Loucy (cell line): ENCODE measurements around the gene CASP1.

Experiments used
- H2AFZ ChIP-seq: fragments of 200-600 bp; sonication (generic); 2 replicates; pipeline ENCODE4 v1.6.0; 2016; ENCODE audit warnings: antibody characterized with exemption, mild to moderate bottlenecking, low read length, moderate library complexity
- H3F3A ChIP-seq: fragments of 200-600 bp; 2 replicates; pipeline ENCODE4 v1.6.0; 2016; ENCODE audit warnings: antibody characterized with exemption, low read depth, mild to moderate bottlenecking
- H3K27me3 ChIP-seq: fragments of 200-600 bp; sonication (generic); 2 replicates; pipeline ENCODE4 v1.6.1; 2014; ENCODE audit warnings: low read length, mild to moderate bottlenecking; ENCODE audit not compliant: insufficient read depth, poor library complexity, severe bottlenecking
- H3K36me3 ChIP-seq: fragments of 200-600 bp; sonication (generic); 2 replicates; pipeline ENCODE4 v1.6.1; 2016; ENCODE audit warnings: low read length; ENCODE audit not compliant: insufficient read depth
- H3K4me1 ChIP-seq: fragments of 200-600 bp; sonication (generic); 2 replicates; pipeline ENCODE4 v1.5.1; 2014; ENCODE audit warnings: low read length, mild to moderate bottlenecking; ENCODE audit not compliant: insufficient read depth, poor library complexity, severe bottlenecking
- H3K4me2 ChIP-seq: fragments of 200-600 bp; sonication (generic); 2 replicates; pipeline ENCODE4 v1.6.0; 2014; ENCODE audit warnings: antibody characterized with exemption, low read length, low read depth, mild to moderate bottlenecking; ENCODE audit not compliant: poor library complexity, severe bottlenecking
- H3K4me3 ChIP-seq: fragments of 200-600 bp; sonication (generic); 2 replicates; pipeline ENCODE4 v1.5.1; 2014; ENCODE audit warnings: low read length, mild to moderate bottlenecking, mixed read lengths; ENCODE audit not compliant: poor library complexity, severe bottlenecking
- H3K79me2 ChIP-seq: fragments of 200-600 bp; sonication (generic); 2 replicates; pipeline ENCODE4 v1.6.1; 2014; ENCODE audit warnings: low read length; ENCODE audit not compliant: insufficient read depth
- H3K9ac ChIP-seq: fragments of 200-600 bp; sonication (generic); 2 replicates; pipeline ENCODE4 v1.6.0; 2014; ENCODE audit warnings: mild to moderate bottlenecking, low read depth, low read length, moderate library complexity; ENCODE audit not compliant: poor library complexity, severe bottlenecking
- H3K9me2 ChIP-seq: fragments of 200-600 bp; sonication (generic); replicated peaks from 2 replicates; pipeline ENCODE4 v1.6.1; 2016; ENCODE audit warnings: low read depth, low read length, mixed read lengths
- H3K9me3 ChIP-seq: fragments of 200-600 bp; sonication (generic); 2 replicates; pipeline ENCODE4 v1.6.1; 2014; ENCODE audit warnings: mild to moderate bottlenecking, antibody characterized with exemption, low read length, low read depth; ENCODE audit not compliant: insufficient read depth
- H4K20me1 ChIP-seq: fragments of 200-600 bp; sonication (generic); 2 replicates; pipeline ENCODE4 v1.6.0; 2014; ENCODE audit warnings: antibody characterized with exemption, low read length, mild to moderate bottlenecking; ENCODE audit not compliant: insufficient read depth, poor library complexity, severe bottlenecking
- CTCF ChIP-seq: fragments of 200-600 bp; sonication (generic); conservative IDR thresholded peaks from 2 replicates; pipeline ENCODE4 v1.5.1; 2014; ENCODE audit warnings: mild to moderate bottlenecking, antibody characterized with exemption, low read length
- EZH2phosphoT487 ChIP-seq: fragments of 200-600 bp; IDR thresholded peaks from 2 replicates; pipeline ENCODE4 v1.6.1; 2018; ENCODE audit warnings: antibody characterized with exemption, mild to moderate bottlenecking, moderate library complexity, borderline replicate concordance

The CASP1 gene

DNA sequence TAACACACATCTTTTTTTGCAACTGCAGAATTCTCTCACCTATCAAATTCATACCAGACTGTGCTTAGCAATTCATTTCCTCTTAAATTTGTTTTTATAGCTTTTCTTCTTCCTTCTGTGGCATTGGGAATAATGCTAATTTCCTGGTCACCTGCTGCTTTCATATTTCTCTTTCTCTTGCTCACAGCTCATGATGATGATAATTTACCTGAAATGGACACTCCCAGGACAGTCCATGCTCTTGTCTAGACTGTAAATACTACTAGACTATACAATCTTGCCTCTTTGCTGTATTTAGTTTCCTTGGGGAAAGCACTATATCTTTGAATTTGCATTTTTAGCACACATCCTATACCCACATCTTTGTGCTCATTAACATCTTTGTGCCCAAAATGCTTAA, 27.5 kb downstream of the CASP1 start:
- TF ChIP-seq CTCF: no peak
- TF ChIP-seq EZH2phosphoT487: no peak

GRCh38 chr11:105005451-105005845, 29.5 kb downstream of the CASP1 start:
- TF ChIP-seq CTCF: no peak
- no peak for TF ChIP-seq EZH2phosphoT487
- H2AFZ ChIP-seq: peak overlapping the region; percentile 48; the same call in 1 of the 2 replicates

More for the DNA sequence above, 27.5 kb downstream of the CASP1 start:
- Histone ChIP-seq H3K4me2 (peak overlapping the region; percentile 46), H3K79me2 (no peaks in the 10 kb centered on the region), H3F3A (no peaks in the 10 kb centered on the region), H2AFZ (peak overlapping the region; percentile 42; the same call in 1 of the 2 replicates), H3K4me3 (no peak overlapping the region), H4K20me1 (no peaks in the 10 kb centered on the region), H3K27me3 (no peaks in the 10 kb centered on the region), H3K9me2 (no peaks in the 10 kb centered on the region), H3K36me3 (no peaks in the 10 kb centered on the region), H3K4me1 (peaks cover 16% of the 10 kb centered on the region), H3K9ac (no peak overlapping the region), H3K9me3 (no peaks in the 10 kb centered on the region)

DNA sequence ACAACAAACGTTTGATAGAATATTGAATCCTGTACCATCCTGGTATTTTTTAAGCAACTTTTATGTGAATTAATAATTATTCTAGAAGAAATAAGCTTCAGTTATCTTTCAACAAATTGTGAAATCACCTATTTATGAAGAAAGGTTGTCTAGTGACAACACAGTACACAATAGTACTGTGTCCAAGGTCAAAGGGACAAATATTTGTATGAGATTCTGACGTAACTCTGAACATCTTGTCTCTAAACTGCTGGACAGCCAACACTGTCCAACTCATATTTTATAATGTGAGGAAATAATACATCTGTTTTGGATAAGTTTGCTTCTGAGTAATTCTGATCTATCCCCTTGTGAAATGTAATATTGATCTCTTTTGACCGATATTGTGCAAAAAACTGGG, 30.9 kb downstream of the CASP1 start:
- Histone ChIP-seq H3K36me3 (no peaks in the 10 kb centered on the region), H3K79me2 (no peaks in the 10 kb centered on the region), H3K9me3 (no peaks in the 10 kb centered on the region), H3K27me3 (no peaks in the 10 kb centered on the region), H3K4me3 (no peak overlapping the region), H3K4me2 (no peak overlapping the region), H3K9me2 (no peaks in the 10 kb centered on the region), H4K20me1 (no peaks in the 10 kb centered on the region), H3K4me1 (peaks cover 16% of the 10 kb centered on the region), H2AFZ (no peak overlapping the region), H3F3A (no peaks in the 10 kb centered on the region), H3K9ac (no peak overlapping the region)
- TF ChIP-seq CTCF (no peak), EZH2phosphoT487 (no peak)

More at GRCh38 chr11:105005451-105005845, 29.5 kb downstream of the CASP1 start:
- no peaks in the 10 kb centered on the region for H3K9me2 ChIP-seq
- H3K36me3 ChIP-seq: no peaks in the 10 kb centered on the region
- H4K20me1 ChIP-seq: no peaks in the 10 kb centered on the region
- H3K4me1 ChIP-seq: peaks cover 16% of the 10 kb centered on the region
- no peak overlapping the region for H3K4me3 ChIP-seq
- H3K9me3 ChIP-seq: no peaks in the 10 kb centered on the region
- H3K4me2 ChIP-seq: no peak overlapping the region
- H3F3A ChIP-seq: no peaks in the 10 kb centered on the region
- H3K9ac ChIP-seq: no peak overlapping the region
- no peaks in the 10 kb centered on the region for H3K79me2 ChIP-seq
- H3K27me3 ChIP-seq: no peaks in the 10 kb centered on the region
